BLaER1 (cell line): ENCODE data around the gene HK1.
A peak's percentile ranks its signal among the peaks of the same experiment; 100 is the strongest.

Source experiments
- H3K27ac ChIP-seq: shearing (Covaris generic); formaldehyde crosslinking; 2 replicates; pipeline ENCODE4 v1.8.1; 2022
- H3K27me3 ChIP-seq: shearing (Covaris generic); formaldehyde crosslinking; 2 replicates; pipeline ENCODE4 v1.8.1; 2022
- H3K36me3 ChIP-seq: shearing (Covaris generic); formaldehyde crosslinking; 2 replicates; pipeline ENCODE4 v1.8.1; 2022
- H3K4me1 ChIP-seq: shearing (Covaris generic); formaldehyde crosslinking; 2 replicates; pipeline ENCODE4 v1.8.1; 2022
- H3K4me2 ChIP-seq: shearing (Covaris generic); formaldehyde crosslinking; 2 replicates; pipeline ENCODE4 v1.8.1; 2022
- H3K4me3 ChIP-seq: shearing (Covaris generic); formaldehyde crosslinking; 2 replicates; pipeline ENCODE4 v1.8.1; 2022
- H3K9ac ChIP-seq: shearing (Covaris generic); formaldehyde crosslinking; 2 replicates; pipeline ENCODE4 v1.8.1; 2022
- H3K9me3 ChIP-seq: shearing (Covaris generic); formaldehyde crosslinking; 2 replicates; pipeline ENCODE4 v1.8.1; 2022
- H4K20me1 ChIP-seq: shearing (Covaris generic); formaldehyde crosslinking; 2 replicates; pipeline ENCODE4 v1.8.1; 2022
- Cebpa-rat ChIP-seq: shearing (Covaris generic); IDR thresholded peaks from 2 replicates; pipeline ENCODE4 v1.8.1; 2022

The HK1 gene

GRCh38 chr10:69410487-69410886 is 132.2 kb downstream of the HK1 start:
- TF ChIP-seq Cebpa-rat = no peak
- peaks cover 8% of the 10 kb centered on the region for H3K27me3 ChIP-seq
- H3K4me3 ChIP-seq = no peak overlapping the region
- H3K27ac ChIP-seq = no peak overlapping the region
- peaks cover 41% of the 10 kb centered on the region for H3K4me1 ChIP-seq
- H3K9me3 ChIP-seq = no peaks in the 10 kb centered on the region
- no peaks in the 10 kb centered on the region for H4K20me1 ChIP-seq
- H3K4me2 ChIP-seq = peak overlapping the region; percentile 85
- H3K36me3 ChIP-seq = no peaks in the 10 kb centered on the region
- H3K9ac ChIP-seq = no peak overlapping the region

- peaks cover 36% of the 10 kb centered on the region for H3K4me1 ChIP-seq
- peaks cover 8% of the 10 kb centered on the region for H3K27me3 ChIP-seq
- no peak overlapping the region for H3K27ac ChIP-seq
- no peak for TF ChIP-seq Cebpa-rat
- no peaks in the 10 kb centered on the region for H3K9me3 ChIP-seq
- no peaks in the 10 kb centered on the region for H3K36me3 ChIP-seq
- H3K4me3 ChIP-seq = no peak overlapping the region
- no peak overlapping the region for H3K9ac ChIP-seq
- no peak overlapping the region for H3K4me2 ChIP-seq
- no peaks in the 10 kb centered on the region for H4K20me1 ChIP-seq
Measured at GRCh38 chr10:69411476-69411875, 133.2 kb downstream of the HK1 start.

GRCh38 chr10:69412232-69412790 is 134.0 kb downstream of the HK1 start:
- Histone ChIP-seq H3K9ac (no peak overlapping the region), H3K27ac (no peak overlapping the region), H3K27me3 (peaks cover 8% of the 10 kb centered on the region), H3K9me3 (no peaks in the 10 kb centered on the region), H3K4me2 (no peak overlapping the region), H3K4me1 (peaks cover 35% of the 10 kb centered on the region), H4K20me1 (no peaks in the 10 kb centered on the region), H3K4me3 (no peak overlapping the region), H3K36me3 (no peaks in the 10 kb centered on the region)
- TF ChIP-seq Cebpa-rat = no peak

GRCh38 chr10:69413221-69413865 is 135.0 kb downstream of the HK1 start:
- Histone ChIP-seq H3K4me2 (no peak overlapping the region), H3K4me1 (peaks cover 25% of the 10 kb centered on the region), H3K27me3 (peaks cover 8% of the 10 kb centered on the region), H3K27ac (no peak overlapping the region), H3K9ac (no peak overlapping the region), H3K4me3 (no peak overlapping the region), H3K36me3 (no peaks in the 10 kb centered on the region), H4K20me1 (no peaks in the 10 kb centered on the region), H3K9me3 (no peaks in the 10 kb centered on the region)
- no peak for TF ChIP-seq Cebpa-rat

- no peaks in the 10 kb centered on the region for H3K9me3 ChIP-seq
- TF ChIP-seq Cebpa-rat = no peak
- H4K20me1 ChIP-seq = no peaks in the 10 kb centered on the region
- H3K4me1 ChIP-seq = peaks cover 18% of the 10 kb centered on the region
- no peak overlapping the region for H3K27ac ChIP-seq
- H3K4me3 ChIP-seq = no peak overlapping the region
- no peak overlapping the region for H3K4me2 ChIP-seq
- peaks cover 8% of the 10 kb centered on the region for H3K27me3 ChIP-seq
- H3K36me3 ChIP-seq = no peaks in the 10 kb centered on the region
- no peak overlapping the region for H3K9ac ChIP-seq
Measured at GRCh38 chr10:69414036-69415018, 136.0 kb downstream of the HK1 start.

- Histone ChIP-seq H3K36me3 (no peaks in the 10 kb centered on the region), H3K9me3 (no peaks in the 10 kb centered on the region), H3K9ac (no peak overlapping the region), H3K27me3 (peaks cover 8% of the 10 kb centered on the region), H3K4me3 (no peak overlapping the region), H3K4me2 (no peak overlapping the region), H4K20me1 (no peaks in the 10 kb centered on the region), H3K4me1 (peaks cover 11% of the 10 kb centered on the region), H3K27ac (no peak overlapping the region)
- no peak for TF ChIP-seq Cebpa-rat
Measured at GRCh38 chr10:69415049-69415448, 136.8 kb downstream of the HK1 start.

- no peaks in the 10 kb centered on the region for H3K36me3 ChIP-seq
- no peak overlapping the region for H3K4me2 ChIP-seq
- no peaks in the 10 kb centered on the region for H3K9me3 ChIP-seq
- TF ChIP-seq Cebpa-rat = no peak
- H4K20me1 ChIP-seq = no peaks in the 10 kb centered on the region
- peaks cover 7% of the 10 kb centered on the region for H3K27me3 ChIP-seq
- H3K4me3 ChIP-seq = no peak overlapping the region
- no peak overlapping the region for H3K9ac ChIP-seq
- peaks cover 2% of the 10 kb centered on the region for H3K4me1 ChIP-seq
- H3K27ac ChIP-seq = no peak overlapping the region
Measured at GRCh38 chr10:69415951-69416350, 137.7 kb downstream of the HK1 start.

GRCh38 chr10:69416695-69417094 is 138.4 kb downstream of the HK1 start, which contains the start of gene TACR2:
Gene TACR2, minus strand, starts transcription at chr10:69416918. Its CDS starts 595 bp downstream, at chr10:69416323.
- Histone ChIP-seq H3K4me1 (no peaks in the 10 kb centered on the region), H4K20me1 (no peaks in the 10 kb centered on the region), H3K36me3 (no peaks in the 10 kb centered on the region), H3K9me3 (no peaks in the 10 kb centered on the region), H3K27me3 (peaks cover 4% of the 10 kb centered on the region; the same call in 1 of the 2 replicates), H3K4me3 (no peak within 1 kb of the TSS), H3K9ac (no peak within 1 kb of the TSS), H3K4me2 (no peak within 1 kb of the TSS), H3K27ac (no peak within 1 kb of the TSS)
- no peak for TF ChIP-seq Cebpa-rat

- H3K36me3 ChIP-seq = no peaks in the 10 kb centered on the region
- no peak overlapping the region for H3K9ac ChIP-seq
- no peaks in the 10 kb centered on the region for H3K27me3 ChIP-seq
- TF ChIP-seq Cebpa-rat = no peak
- H3K9me3 ChIP-seq = no peaks in the 10 kb centered on the region
- H3K4me3 ChIP-seq = no peak overlapping the region
- H4K20me1 ChIP-seq = no peaks in the 10 kb centered on the region
- no peaks in the 10 kb centered on the region for H3K4me1 ChIP-seq
- H3K4me2 ChIP-seq = no peak overlapping the region
- H3K27ac ChIP-seq = no peak overlapping the region
Measured at GRCh38 chr10:69417542-69417941, 139.2 kb downstream of the HK1 start.
